ENCODE data around the gene SNU13. TPM values are rescaled to one million over a fixed set of nuclear protein-coding genes. Genes with fewer than 3 reads are reported as not detected.
"Not testable (repeated sequence)": the region's sequence is repeated elsewhere in the genome, so short reads cannot be mapped to it uniquely, and the experiment has no call there.

The SNU13 gene
- polyA plus RNA-seq, 1 donor from 2014 or later: 192 TPM

- Histone ChIP-seq H3K9me3 (ENCODE audit: low read length) (no peaks in the 10 kb centered on the region), H3K27me3 (ENCODE audit: insufficient read depth, low read depth, low read length) (no peaks in the 10 kb centered on the region), H3K4me2 (ENCODE audit: low read length) (no peak overlapping the region), H3K36me3 (ENCODE audit: insufficient read depth, low read length) (no peaks in the 10 kb centered on the region), H3K4me3 (ENCODE audit: low read length) (no peak overlapping the region), H3F3A (ENCODE audit: insufficient read depth, low read length, poor library complexity, severe bottlenecking) (no peaks in the 10 kb centered on the region), H3K9me2 (ENCODE audit: insufficient read depth, low read length) (no peaks in the 10 kb centered on the region), H3K27ac (ENCODE audit: low read length) (no peak overlapping the region), H3K9ac (ENCODE audit: low read length) (no peak overlapping the region), H3K79me2 (replicated peaks; ENCODE audit: insufficient read depth, low read length) (no peaks in the 10 kb centered on the region), H2AFZ (ENCODE audit: low read depth, low read length) (no peak overlapping the region), H4K20me1 (ENCODE audit: insufficient read depth) (no peaks in the 10 kb centered on the region)
- no peak for TF ChIP-seq POLR2AphosphoS5 (IDR thresholded peaks at IDR 0.05)
These were observed 15.7 kb downstream of the SNU13 start for GRCh38 chr22:41672780-41673509.

- H3K9me3 ChIP-seq (ENCODE audit: low read length); H3K36me3 ChIP-seq (ENCODE audit: insufficient read depth, low read length); H3K9ac ChIP-seq (ENCODE audit: low read length); H2AFZ ChIP-seq (ENCODE audit: low read depth, low read length); H3F3A ChIP-seq (ENCODE audit: insufficient read depth, low read length, poor library complexity, severe bottlenecking); H3K79me2 ChIP-seq (replicated peaks; ENCODE audit: insufficient read depth, low read length); H3K4me2 ChIP-seq (ENCODE audit: low read length); H3K4me3 ChIP-seq (ENCODE audit: low read length); H3K27me3 ChIP-seq (ENCODE audit: insufficient read depth, low read depth, low read length); H4K20me1 ChIP-seq (ENCODE audit: insufficient read depth); H3K9me2 ChIP-seq (ENCODE audit: insufficient read depth, low read length); H3K27ac ChIP-seq (ENCODE audit: low read length): not testable (repeated sequence)
These were observed 16.6 kb downstream of the SNU13 start for GRCh38 chr22:41672096-41672495.

- Histone ChIP-seq H3F3A (ENCODE audit: insufficient read depth, low read length, poor library complexity, severe bottlenecking) (no peaks in the 10 kb centered on the region), H3K4me2 (ENCODE audit: low read length) (no peak overlapping the region), H4K20me1 (ENCODE audit: insufficient read depth) (no peaks in the 10 kb centered on the region), H3K4me3 (ENCODE audit: low read length) (no peak overlapping the region), H3K9me3 (ENCODE audit: low read length) (no peaks in the 10 kb centered on the region), H3K27me3 (ENCODE audit: insufficient read depth, low read depth, low read length) (no peaks in the 10 kb centered on the region), H3K27ac (ENCODE audit: low read length) (no peak overlapping the region), H2AFZ (ENCODE audit: low read depth, low read length) (no peak overlapping the region), H3K9ac (ENCODE audit: low read length) (no peak overlapping the region), H3K36me3 (ENCODE audit: insufficient read depth, low read length) (no peaks in the 10 kb centered on the region), H3K79me2 (replicated peaks; ENCODE audit: insufficient read depth, low read length) (no peaks in the 10 kb centered on the region), H3K9me2 (ENCODE audit: insufficient read depth, low read length) (no peaks in the 10 kb centered on the region)
- TF ChIP-seq EP300 (conservative IDR thresholded peaks at IDR 0.05; ENCODE audit: poor library complexity, severe bottlenecking) (no peak), REST (IDR thresholded peaks at IDR 0.05; ENCODE audit: borderline replicate concordance) (no peak), EZH2 (IDR thresholded peaks at IDR 0.05; ENCODE audit: borderline replicate concordance, insufficient read depth, low read length, poor library complexity, severe bottlenecking) (no peak), TAF1 (IDR thresholded peaks at IDR 0.05; ENCODE audit: low read depth) (no peak), CTCF (IDR thresholded peaks at IDR 0.05; ENCODE audit: poor library complexity, severe bottlenecking) (no peak), RAD21 (conservative IDR thresholded peaks at IDR 0.05) (no peak), MXI1 (conservative IDR thresholded peaks at IDR 0.05; ENCODE audit: poor library complexity, severe bottlenecking) (no peak), POLR2AphosphoS5 (IDR thresholded peaks at IDR 0.05) (no peak), SMC3 (conservative IDR thresholded peaks at IDR 0.05; ENCODE audit: poor library complexity) (no peak)
These were observed 19.4 kb downstream of the SNU13 start for GRCh38 chr22:41668971-41669911.

Data from neural cell (in vitro differentiated cells).